Skeletal muscle tissue (tissue), 4 donors: ENCODE results near the gene DYNLT2B. TPM values are rescaled to one million over a fixed set of nuclear protein-coding genes. Genes with fewer than 3 reads are reported as not detected.
A peak's percentile ranks its signal among the peaks of the same experiment; 100 is the strongest.
"Not testable (repeated sequence)": the region's sequence is repeated elsewhere in the genome, so short reads cannot be mapped to it uniquely, and the experiment has no call there.

ENCODE experiments used
- H3K27ac ChIP-seq: one replicate; pipeline ENCODE4 v1.7.0; 2013; ENCODE audit warnings: mild to moderate bottlenecking, low read depth, low read length, inconsistent platforms
- H3K27me3 ChIP-seq, 3 donors: one replicate each; pipeline ENCODE4 v1.7.0; 2013; ENCODE audit warnings: low read length in 3 of 3; ENCODE audit not compliant: control insufficient read depth in 3 of 3, insufficient read depth in 3 of 3
- H3K36me3 ChIP-seq, 3 donors: one replicate each; pipeline ENCODE4 v1.7.0; 2013; ENCODE audit warnings: low read length in 3 of 3; ENCODE audit not compliant: control insufficient read depth in 3 of 3, insufficient read depth in 3 of 3
- H3K4me1 ChIP-seq, 3 donors: one replicate each; pipeline ENCODE4 v1.7.0; 2013; ENCODE audit warnings: low read length in 3 of 3, mild to moderate bottlenecking in 3 of 3; ENCODE audit not compliant: control insufficient read depth in 3 of 3, insufficient read depth in 3 of 3
- H3K4me3 ChIP-seq, 3 donors: one replicate each; pipeline ENCODE4 v1.7.0; 2013; ENCODE audit warnings: low read length in 3 of 3
- H3K9ac ChIP-seq, 3 donors: one replicate each; pipeline ENCODE4 v1.7.0; 2013; ENCODE audit warnings: low read length in 3 of 3, mild to moderate bottlenecking in 3 of 3, moderate library complexity in 2 of 3, low read depth in 1 of 3
- H3K9me3 ChIP-seq, 3 donors: one replicate each; pipeline ENCODE4 v1.7.0; 2013; ENCODE audit warnings: low read length in 3 of 3; ENCODE audit not compliant: control insufficient read depth in 3 of 3
- total RNA-seq: library from RNA; depleted of rRNA; stranded (reverse); fragments of >200 nt; gene quantifications from one replicate; pipeline ENCODE4 v1.2.3, GENCODE V29; 2014
- donor health status: Osteomylitis.

Gene DYNLT2B
- total RNA-seq = 4.2 TPM

GRCh38 chr3:196317687-196318467, at the start of gene DYNLT2B:
Gene DYNLT2B (minus strand): TSS chr3:196318240. CDS start chr3:196318152, 88 bp downstream.
- Histone ChIP-seq H3K27ac (peak within 1 kb of the TSS; percentile 81), H3K9me3 (no peaks in the 10 kb centered on the region), H3K9ac (peak within 1 kb of the TSS; percentile 82 to 87 (median 86)), H3K4me3 (peak within 1 kb of the TSS; percentile 76 to 96 (median 89)), H3K36me3 (no peaks in the 10 kb centered on the region), H3K4me1 (peaks cover 0 to 2% (median 0%) of the 10 kb centered on the region in 3 donors), H3K27me3 (no peaks in the 10 kb centered on the region)

GRCh38 chr3:196365736-196366135, 47.7 kb upstream of the DYNLT2B start:
- H3K9me3 ChIP-seq = no peaks in the 10 kb centered on the region
- H3K9ac ChIP-seq = no peak overlapping the region
- H3K4me3 ChIP-seq = no peak overlapping the region
- H3K36me3 ChIP-seq = peaks cover 16 to 28% (median 22%) of the 10 kb centered on the region in 3 donors
- no peaks in the 10 kb centered on the region for H3K27me3 ChIP-seq
- H3K27ac ChIP-seq = no peak overlapping the region
- peaks cover 0 to 4% (median 2%) of the 10 kb centered on the region in 3 donors for H3K4me1 ChIP-seq

GRCh38 chr3:196360586-196360985, 42.5 kb upstream of the DYNLT2B start:
- Histone ChIP-seq H3K36me3 (peaks cover 30 to 47% (median 43%) of the 10 kb centered on the region in 3 donors), H3K4me3 (no peak overlapping the region), H3K9me3 (no peaks in the 10 kb centered on the region), H3K27me3 (no peaks in the 10 kb centered on the region), H3K9ac (no peak overlapping the region), H3K27ac (no peak overlapping the region), H3K4me1 (no peaks in the 10 kb centered on the region)

DNA sequence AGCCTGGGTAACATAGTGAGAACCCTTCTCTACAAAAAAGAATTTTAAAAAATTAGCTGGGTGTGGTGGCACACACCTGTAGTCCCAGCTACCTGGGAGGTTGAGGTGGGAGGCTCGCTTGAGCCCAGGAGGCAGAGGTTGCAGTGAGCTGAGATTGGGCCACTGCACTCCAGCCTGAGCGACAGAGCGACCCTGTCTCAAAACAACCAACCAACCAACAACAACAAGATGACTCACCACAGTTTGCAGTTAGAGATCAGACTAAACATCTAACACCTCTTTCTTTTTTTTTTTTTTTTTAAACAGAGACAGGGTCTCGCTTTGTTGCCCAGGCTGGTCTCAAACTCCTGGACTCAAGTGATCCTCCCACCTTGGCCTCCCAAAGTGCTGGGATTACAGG, 40.5 kb upstream of the DYNLT2B start:
- not testable (repeated sequence) for H3K4me1 ChIP-seq

GRCh38 chr3:196357905-196358304, 39.9 kb upstream of the DYNLT2B start:
- no peak overlapping the region for H3K9ac ChIP-seq
- no peak overlapping the region for H3K27ac ChIP-seq
- H3K27me3 ChIP-seq = no peaks in the 10 kb centered on the region
- H3K4me1 ChIP-seq = no peaks in the 10 kb centered on the region
- H3K4me3 ChIP-seq = no peak overlapping the region
- peaks cover 38 to 52% (median 46%) of the 10 kb centered on the region in 3 donors for H3K36me3 ChIP-seq
- no peaks in the 10 kb centered on the region for H3K9me3 ChIP-seq

More for the DNA sequence above, 40.5 kb upstream of the DYNLT2B start:
- not testable (repeated sequence) for H3K9me3 ChIP-seq, H3K27me3 ChIP-seq, H3K9ac ChIP-seq, H3K4me3 ChIP-seq, H3K27ac ChIP-seq
- peaks cover 38 to 51% (median 50%) of the 10 kb centered on the region in 3 donors for H3K36me3 ChIP-seq

- Histone ChIP-seq H3K27me3 (no peaks in the 10 kb centered on the region), H3K36me3 (peaks cover 29 to 44% (median 36%) of the 10 kb centered on the region in 3 donors), H3K9me3 (no peaks in the 10 kb centered on the region), H3K4me3 (no peak overlapping the region), H3K27ac (no peak overlapping the region), H3K9ac (no peak overlapping the region), H3K4me1 (no peaks in the 10 kb centered on the region)
Measured at GRCh38 chr3:196356556-196356955, 38.5 kb upstream of the DYNLT2B start.

GRCh38 chr3:196355668-196356067, 37.6 kb upstream of the DYNLT2B start:
- Histone ChIP-seq H3K4me3 (no peak overlapping the region), H3K4me1 (no peaks in the 10 kb centered on the region), H3K27ac (no peak overlapping the region), H3K36me3 (peaks cover 22 to 37% (median 31%) of the 10 kb centered on the region in 3 donors), H3K9ac (no peak overlapping the region), H3K9me3 (no peaks in the 10 kb centered on the region), H3K27me3 (no peaks in the 10 kb centered on the region)

DNA sequence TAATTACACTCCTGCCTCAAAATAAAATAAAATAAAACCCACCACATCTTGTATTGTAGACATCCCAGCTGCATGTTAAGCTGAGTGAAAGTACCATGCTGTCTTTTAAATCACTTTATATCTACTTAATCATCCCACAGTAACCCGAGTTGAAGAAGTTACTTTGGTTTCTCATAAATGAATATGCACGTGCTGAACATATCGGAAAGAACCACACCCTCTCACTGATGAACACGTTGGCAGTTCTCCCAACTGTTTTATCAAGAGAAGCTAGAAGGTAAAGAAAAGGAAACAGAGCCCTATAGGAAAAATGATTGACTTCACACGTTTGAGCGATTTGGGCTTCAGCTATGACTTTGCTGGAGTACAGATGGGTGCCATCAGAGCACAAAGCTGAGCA, 36.1 kb upstream of the DYNLT2B start:
- H3K9ac ChIP-seq = no peak overlapping the region
- H3K4me1 ChIP-seq = no peaks in the 10 kb centered on the region
- H3K27ac ChIP-seq = no peak overlapping the region
- peaks cover 20 to 39% (median 25%) of the 10 kb centered on the region in 3 donors for H3K36me3 ChIP-seq
- H3K9me3 ChIP-seq = no peaks in the 10 kb centered on the region
- no peaks in the 10 kb centered on the region for H3K27me3 ChIP-seq
- H3K4me3 ChIP-seq = no peak overlapping the region

DNA sequence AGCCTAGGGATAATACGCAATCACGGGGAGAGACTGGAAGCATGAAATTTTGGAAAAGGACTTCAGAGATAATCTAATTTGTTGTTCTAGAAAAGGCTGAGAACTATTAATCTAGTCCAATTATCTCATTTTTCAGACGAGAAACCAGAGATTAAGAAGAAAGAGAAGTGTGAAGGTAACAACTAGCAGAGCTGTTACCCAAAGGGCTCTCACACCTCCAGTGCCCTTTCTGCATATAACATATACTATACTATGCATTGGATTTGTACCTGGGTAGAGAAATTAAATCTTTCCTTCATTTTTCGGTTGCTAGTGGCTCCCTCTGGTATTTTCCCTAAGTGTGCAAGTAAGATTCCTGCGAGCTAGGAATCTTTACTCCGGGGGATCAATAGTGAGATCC, 33.5 kb upstream of the DYNLT2B start:
- Histone ChIP-seq H3K4me1 (no peaks in the 10 kb centered on the region), H3K4me3 (no peak overlapping the region), H3K27ac (no peak overlapping the region), H3K9me3 (no peaks in the 10 kb centered on the region), H3K27me3 (no peaks in the 10 kb centered on the region), H3K36me3 (peaks cover 13 to 25% (median 14%) of the 10 kb centered on the region in 3 donors), H3K9ac (no peak overlapping the region)

DNA sequence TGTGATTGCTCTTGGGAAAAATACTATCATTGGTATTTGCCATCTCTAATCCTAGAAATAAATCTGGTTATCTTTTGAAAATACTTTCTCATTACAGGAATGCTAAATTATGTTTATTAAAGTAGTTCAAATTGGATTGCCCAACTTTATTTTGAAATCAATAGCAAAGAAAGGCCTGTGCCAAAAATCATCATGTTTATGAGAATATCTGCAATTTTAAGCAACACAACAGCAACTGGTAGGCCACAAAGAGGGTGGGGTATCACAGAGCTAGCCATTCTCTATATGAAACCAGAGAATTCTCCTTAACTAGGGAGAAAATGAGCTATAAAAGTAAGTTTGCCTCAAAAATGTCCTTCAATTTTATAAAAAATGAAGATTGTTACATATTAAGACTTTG, 32.0 kb upstream of the DYNLT2B start:
- H3K36me3 ChIP-seq = peaks cover 0 to 13% (median 3%) of the 10 kb centered on the region in 3 donors
- no peak overlapping the region for H3K27ac ChIP-seq
- no peak overlapping the region for H3K9ac ChIP-seq
- H3K4me3 ChIP-seq = no peak overlapping the region
- no peaks in the 10 kb centered on the region for H3K4me1 ChIP-seq
- H3K9me3 ChIP-seq = no peaks in the 10 kb centered on the region
- H3K27me3 ChIP-seq = no peaks in the 10 kb centered on the region
